ENCODE data around the gene ABLIM3. TPM values are rescaled to one million over a fixed set of nuclear protein-coding genes. Genes with fewer than 3 reads are reported as not detected.

Gene ABLIM3
- total RNA-seq, 1 experiment from 2014 or later: not detected

DNA sequence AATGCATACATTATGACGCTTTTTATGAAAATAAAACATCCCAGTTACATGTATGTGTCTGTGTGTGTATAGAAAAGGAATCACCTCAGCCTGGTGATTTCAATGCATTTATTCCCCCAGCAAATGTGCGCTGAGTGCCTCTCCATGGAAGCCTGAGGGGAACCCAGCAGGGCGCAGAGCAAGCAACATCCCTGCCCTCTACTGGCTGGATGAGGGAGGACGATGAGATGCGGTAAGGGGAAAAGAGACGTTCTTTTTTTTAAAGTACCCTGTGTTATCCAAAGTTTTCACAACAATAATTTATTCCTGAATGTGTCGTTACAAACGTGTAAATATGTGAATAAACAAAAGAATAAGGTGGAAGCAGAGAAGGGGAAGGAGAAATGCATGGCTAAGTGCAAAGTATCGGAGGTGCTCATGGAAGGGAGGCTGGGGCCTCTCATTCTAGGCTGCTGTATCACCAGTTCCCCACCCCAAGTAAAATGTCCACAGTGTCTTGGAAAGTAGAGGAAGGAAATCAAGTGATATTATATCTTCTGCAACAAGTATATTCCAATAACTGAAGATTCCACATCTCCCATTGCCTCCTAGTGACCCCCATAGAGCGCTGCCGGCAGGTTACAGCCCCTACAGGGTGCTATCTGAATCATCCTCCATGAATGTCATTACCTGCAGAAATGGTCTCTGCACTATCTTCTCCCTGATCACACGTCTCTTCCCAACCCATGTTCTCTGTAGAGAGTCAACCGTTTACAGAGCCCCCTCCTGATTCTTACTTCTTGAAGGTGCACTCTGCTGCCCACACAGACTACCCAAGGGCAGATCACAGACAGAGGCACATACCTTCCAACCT, 13.0 kb upstream of the ABLIM3 start:
- Histone ChIP-seq H3K36me3 (ENCODE audit: insufficient read depth, low read length) (no peaks in the 10 kb centered on the region), H2AFZ (ENCODE audit: low read length) (no peak overlapping the region), H3K9me2 (replicated peaks; ENCODE audit: insufficient read depth, low read length) (no peaks in the 10 kb centered on the region), H3K27ac (ENCODE audit: low read length) (no peak overlapping the region), H3K9me3 (ENCODE audit: low read length) (no peaks in the 10 kb centered on the region), H4K20me1 (ENCODE audit: insufficient read depth, low read depth, low read length) (no peaks in the 10 kb centered on the region), H3K9ac (ENCODE audit: low read length) (no peak overlapping the region), H3K4me2 (ENCODE audit: low read depth, low read length, poor library complexity, severe bottlenecking) (no peak overlapping the region), H3K4me3 (ENCODE audit: low read length) (no peak overlapping the region), H3K27me3 (ENCODE audit: low read length) (no peaks in the 10 kb centered on the region), H3K4me1 (ENCODE audit: low read length) (peaks cover 3% of the 10 kb centered on the region), H3K79me2 (ENCODE audit: low read length) (no peaks in the 10 kb centered on the region)
- peak; percentile 77 for DNase-seq

DNA sequence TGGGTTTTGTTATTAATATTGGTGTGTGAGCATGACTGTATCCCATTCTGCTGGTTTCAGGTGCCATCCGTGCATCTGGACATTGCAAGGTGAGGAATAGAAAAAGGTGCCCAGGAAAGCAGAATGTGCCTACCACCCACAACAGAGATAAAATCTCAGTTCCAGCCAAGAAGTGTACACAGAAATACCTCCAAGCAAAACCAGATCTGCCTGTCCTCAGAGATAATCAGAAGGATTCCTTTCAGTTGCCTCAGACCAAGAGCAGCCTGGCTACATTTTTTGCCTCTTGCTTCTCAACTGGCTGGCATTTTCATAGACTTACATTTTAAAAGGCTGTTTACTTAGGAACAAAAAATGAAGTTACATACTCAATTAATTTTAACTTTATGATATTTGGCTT, 12.1 kb upstream of the ABLIM3 start:
- H3K9me3 ChIP-seq (ENCODE audit: low read length): no peaks in the 10 kb centered on the region
- no peak overlapping the region for H3K4me3 ChIP-seq (ENCODE audit: low read length)
- H3K9ac ChIP-seq (ENCODE audit: low read length): no peak overlapping the region
- no peaks in the 10 kb centered on the region for H4K20me1 ChIP-seq (ENCODE audit: insufficient read depth, low read depth, low read length)
- no peak for DNase-seq
- H3K9me2 ChIP-seq (replicated peaks; ENCODE audit: insufficient read depth, low read length): no peaks in the 10 kb centered on the region
- no peak overlapping the region for H2AFZ ChIP-seq (ENCODE audit: low read length)
- no peaks in the 10 kb centered on the region for H3K79me2 ChIP-seq (ENCODE audit: low read length)
- H3K36me3 ChIP-seq (ENCODE audit: insufficient read depth, low read length): no peaks in the 10 kb centered on the region
- H3K27ac ChIP-seq (ENCODE audit: low read length): no peak overlapping the region
- peaks cover 10% of the 10 kb centered on the region for H3K4me1 ChIP-seq (ENCODE audit: low read length)
- H3K4me2 ChIP-seq (ENCODE audit: low read depth, low read length, poor library complexity, severe bottlenecking): no peak overlapping the region
- no peaks in the 10 kb centered on the region for H3K27me3 ChIP-seq (ENCODE audit: low read length)

DNA sequence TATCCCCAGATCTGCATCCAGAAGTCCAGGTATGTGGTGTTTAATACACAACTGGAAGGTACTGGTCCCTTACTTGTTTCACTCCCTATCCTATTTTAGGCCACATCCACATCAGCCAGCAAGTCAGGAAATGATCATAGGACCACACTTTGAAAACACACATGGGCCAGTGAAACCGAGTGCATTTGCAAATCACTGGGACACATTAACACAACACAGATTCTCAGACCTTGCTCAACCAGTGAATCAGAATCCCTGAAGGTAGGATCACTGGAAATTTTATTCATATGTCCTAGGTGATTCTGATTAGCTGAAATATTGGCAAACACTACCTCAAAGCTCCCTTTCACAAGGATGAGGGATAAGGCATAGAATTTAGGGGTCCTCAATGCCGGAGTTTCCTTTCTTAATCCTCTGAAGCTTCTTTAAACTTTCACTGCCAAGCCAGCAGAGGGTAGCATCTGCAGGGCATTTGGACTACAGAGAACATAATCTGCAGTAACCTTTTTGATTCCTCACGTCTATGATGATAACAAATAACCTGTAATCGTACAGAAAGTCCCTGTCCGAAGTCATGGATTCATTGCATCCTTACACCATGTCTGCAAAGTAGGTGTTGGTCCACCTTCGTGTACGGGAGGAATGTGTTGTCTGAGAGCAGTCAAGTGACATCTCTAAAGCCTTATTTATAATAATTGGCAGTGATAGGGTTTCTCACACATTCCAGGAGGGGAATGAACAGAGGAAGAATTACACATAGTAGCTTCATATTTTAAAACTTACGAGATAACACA, 11.0 kb upstream of the ABLIM3 start:
- H3K4me2 ChIP-seq (ENCODE audit: low read depth, low read length, poor library complexity, severe bottlenecking): no peak overlapping the region
- peak; percentile 54 for DNase-seq
- no peaks in the 10 kb centered on the region for H3K27me3 ChIP-seq (ENCODE audit: low read length)
- no peak overlapping the region for H3K4me3 ChIP-seq (ENCODE audit: low read length)
- no peak overlapping the region for H3K27ac ChIP-seq (ENCODE audit: low read length)
- peaks cover 10% of the 10 kb centered on the region for H3K4me1 ChIP-seq (ENCODE audit: low read length)
- H3K36me3 ChIP-seq (ENCODE audit: insufficient read depth, low read length): no peaks in the 10 kb centered on the region
- H2AFZ ChIP-seq (ENCODE audit: low read length): no peak overlapping the region
- H4K20me1 ChIP-seq (ENCODE audit: insufficient read depth, low read depth, low read length): no peaks in the 10 kb centered on the region
- H3K9me2 ChIP-seq (replicated peaks; ENCODE audit: insufficient read depth, low read length): no peaks in the 10 kb centered on the region
- H3K9ac ChIP-seq (ENCODE audit: low read length): no peak overlapping the region
- H3K79me2 ChIP-seq (ENCODE audit: low read length): no peaks in the 10 kb centered on the region
- H3K9me3 ChIP-seq (ENCODE audit: low read length): no peaks in the 10 kb centered on the region

DNA sequence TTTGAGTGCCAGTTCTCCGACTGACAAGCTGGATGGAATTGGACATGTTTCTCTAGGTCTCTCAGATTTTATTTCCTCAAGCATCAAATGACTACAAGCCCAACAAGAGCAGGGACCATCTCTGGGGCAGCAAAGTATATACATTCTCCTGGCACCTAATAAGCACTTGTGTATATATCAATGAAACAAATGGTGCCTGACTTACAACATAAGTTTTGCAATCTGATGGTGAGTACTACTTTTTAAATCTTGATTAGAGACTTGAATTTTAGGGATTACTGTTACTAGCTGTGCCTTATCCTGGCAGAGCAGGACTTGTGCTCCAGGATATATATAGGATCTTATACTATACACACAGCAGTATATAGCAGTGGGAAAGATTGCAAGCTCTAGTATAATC, 8.8 kb upstream of the ABLIM3 start:
- H3K36me3 ChIP-seq (ENCODE audit: insufficient read depth, low read length): no peaks in the 10 kb centered on the region
- H3K4me3 ChIP-seq (ENCODE audit: low read length): no peak overlapping the region
- no peak for DNase-seq
- no peaks in the 10 kb centered on the region for H3K9me3 ChIP-seq (ENCODE audit: low read length)
- no peak overlapping the region for H3K27ac ChIP-seq (ENCODE audit: low read length)
- no peaks in the 10 kb centered on the region for H4K20me1 ChIP-seq (ENCODE audit: insufficient read depth, low read depth, low read length)
- peaks cover 10% of the 10 kb centered on the region for H3K4me1 ChIP-seq (ENCODE audit: low read length)
- H3K79me2 ChIP-seq (ENCODE audit: low read length): no peaks in the 10 kb centered on the region
- H3K9ac ChIP-seq (ENCODE audit: low read length): no peak overlapping the region
- no peaks in the 10 kb centered on the region; the same call in 1 of the 2 replicates for H3K27me3 ChIP-seq (ENCODE audit: low read length)
- H3K9me2 ChIP-seq (replicated peaks; ENCODE audit: insufficient read depth, low read length): no peaks in the 10 kb centered on the region
- H3K4me2 ChIP-seq (ENCODE audit: low read depth, low read length, poor library complexity, severe bottlenecking): no peak overlapping the region
- no peak overlapping the region for H2AFZ ChIP-seq (ENCODE audit: low read length)

DNA sequence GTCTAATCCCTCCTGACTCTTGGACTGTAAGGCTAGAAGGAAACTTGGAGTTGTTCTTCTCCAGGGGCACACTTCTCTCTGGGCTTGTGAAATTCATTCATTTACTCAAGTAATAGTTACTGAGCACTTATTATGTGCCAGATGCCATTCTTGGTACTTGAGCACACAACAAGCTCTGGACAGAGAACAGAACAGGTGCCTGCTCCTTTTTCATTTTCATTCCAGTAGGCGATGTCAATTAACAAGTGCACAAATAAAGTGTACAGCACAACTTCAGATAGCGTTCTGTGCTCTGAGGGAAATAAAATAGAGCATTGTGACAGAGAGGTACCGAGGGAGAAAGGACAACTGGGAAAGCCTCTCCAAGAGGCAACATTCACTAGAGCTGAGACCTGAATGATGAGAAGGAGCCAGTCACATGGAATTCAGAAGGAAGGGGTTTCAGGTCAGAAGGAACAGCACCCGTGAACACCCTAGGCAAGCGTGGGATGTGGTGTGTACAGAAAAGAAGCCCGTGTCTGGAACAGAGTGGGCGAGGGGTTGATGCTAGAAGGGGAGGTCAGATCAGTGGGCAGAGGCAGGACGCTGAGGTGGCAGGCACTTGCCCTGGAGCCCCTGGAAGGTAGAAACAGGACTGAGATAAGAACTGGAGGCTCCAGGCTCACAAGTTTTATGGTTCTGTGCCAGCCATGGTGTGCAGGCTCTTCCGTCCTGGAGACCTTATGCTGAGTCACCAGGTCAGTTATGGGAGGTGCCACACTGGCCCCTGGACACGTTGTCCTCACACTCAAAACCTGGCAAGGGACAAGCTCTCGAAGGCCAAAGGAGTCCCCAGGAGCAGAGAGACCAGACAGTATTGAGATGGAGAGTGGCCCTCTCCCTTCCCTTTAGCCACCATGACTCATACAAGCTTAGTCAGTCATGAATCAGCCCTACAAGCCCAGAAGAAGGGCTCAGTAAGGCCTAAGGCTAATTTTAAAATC, 7.2 kb upstream of the ABLIM3 start:
- Histone ChIP-seq H3K4me3 (ENCODE audit: low read length) (no peak overlapping the region), H2AFZ (ENCODE audit: low read length) (no peak overlapping the region)

DNA sequence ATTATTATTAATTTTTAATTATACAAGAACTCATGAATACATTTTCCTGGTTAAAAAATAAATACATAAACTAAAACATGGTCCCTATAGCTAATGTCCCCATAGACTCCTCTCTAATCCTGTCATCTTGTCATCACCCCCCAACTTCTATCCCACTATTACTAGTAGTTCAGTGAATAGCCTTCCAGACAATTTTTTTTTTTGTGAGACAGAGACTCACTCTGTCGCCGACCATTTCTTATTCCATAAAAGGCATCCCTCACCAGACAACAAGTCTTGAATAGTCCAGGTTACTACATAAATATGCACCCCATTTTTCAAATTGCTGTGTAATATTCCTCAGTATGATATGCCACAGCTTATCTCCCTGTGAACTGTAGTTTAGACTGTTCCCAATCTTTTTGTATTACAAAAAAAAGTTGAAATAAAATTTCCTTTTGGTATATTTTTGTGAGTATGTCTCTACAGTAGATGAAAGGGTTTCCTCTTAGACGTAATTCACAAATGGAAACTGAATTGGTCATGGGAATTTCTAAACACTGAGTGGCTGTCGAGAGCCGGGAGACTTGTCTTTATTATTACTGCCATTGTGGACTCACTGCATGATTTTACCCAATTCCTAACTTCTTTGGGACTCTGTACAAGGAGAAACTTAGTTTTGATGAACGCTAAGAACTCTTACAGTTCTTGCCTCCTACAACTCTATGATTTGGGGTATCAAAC, 6.4 kb upstream of the ABLIM3 start:
- no peaks in the 10 kb centered on the region for H3K9me2 ChIP-seq (replicated peaks; ENCODE audit: insufficient read depth, low read length)
- DNase-seq: no peak
- no peaks in the 10 kb centered on the region; the same call in 1 of the 2 replicates for H3K27me3 ChIP-seq (ENCODE audit: low read length)
- H3K4me3 ChIP-seq (ENCODE audit: low read length): no peak overlapping the region
- no peaks in the 10 kb centered on the region for H3K36me3 ChIP-seq (ENCODE audit: insufficient read depth, low read length)
- H3K9ac ChIP-seq (ENCODE audit: low read length): no peak overlapping the region
- H3K4me1 ChIP-seq (ENCODE audit: low read length): peaks cover 10% of the 10 kb centered on the region
- no peaks in the 10 kb centered on the region for H4K20me1 ChIP-seq (ENCODE audit: insufficient read depth, low read depth, low read length)
- H3K27ac ChIP-seq (ENCODE audit: low read length): no peak overlapping the region
- H3K9me3 ChIP-seq (ENCODE audit: low read length): no peaks in the 10 kb centered on the region
- no peaks in the 10 kb centered on the region for H3K79me2 ChIP-seq (ENCODE audit: low read length)
- no peak overlapping the region for H2AFZ ChIP-seq (ENCODE audit: low read length)
- no peak overlapping the region for H3K4me2 ChIP-seq (ENCODE audit: low read depth, low read length, poor library complexity, severe bottlenecking)

More for the DNA sequence above, 7.2 kb upstream of the ABLIM3 start:
- no peaks in the 10 kb centered on the region for H3K9me2 ChIP-seq (replicated peaks; ENCODE audit: insufficient read depth, low read length)
- no peak overlapping the region for H3K9ac ChIP-seq (ENCODE audit: low read length)
- no peaks in the 10 kb centered on the region for H3K9me3 ChIP-seq (ENCODE audit: low read length)
- H4K20me1 ChIP-seq (ENCODE audit: insufficient read depth, low read depth, low read length): no peaks in the 10 kb centered on the region
- DNase-seq: no peak
- no peaks in the 10 kb centered on the region for H3K36me3 ChIP-seq (ENCODE audit: insufficient read depth, low read length)
- H3K79me2 ChIP-seq (ENCODE audit: low read length): no peaks in the 10 kb centered on the region
- H3K4me1 ChIP-seq (ENCODE audit: low read length): peaks cover 10% of the 10 kb centered on the region
- no peak overlapping the region for H3K27ac ChIP-seq (ENCODE audit: low read length)
- H3K4me2 ChIP-seq (ENCODE audit: low read depth, low read length, poor library complexity, severe bottlenecking): peak overlapping the region; percentile 13
- H3K27me3 ChIP-seq (ENCODE audit: low read length): no peaks in the 10 kb centered on the region; the same call in 1 of the 2 replicates

DNA sequence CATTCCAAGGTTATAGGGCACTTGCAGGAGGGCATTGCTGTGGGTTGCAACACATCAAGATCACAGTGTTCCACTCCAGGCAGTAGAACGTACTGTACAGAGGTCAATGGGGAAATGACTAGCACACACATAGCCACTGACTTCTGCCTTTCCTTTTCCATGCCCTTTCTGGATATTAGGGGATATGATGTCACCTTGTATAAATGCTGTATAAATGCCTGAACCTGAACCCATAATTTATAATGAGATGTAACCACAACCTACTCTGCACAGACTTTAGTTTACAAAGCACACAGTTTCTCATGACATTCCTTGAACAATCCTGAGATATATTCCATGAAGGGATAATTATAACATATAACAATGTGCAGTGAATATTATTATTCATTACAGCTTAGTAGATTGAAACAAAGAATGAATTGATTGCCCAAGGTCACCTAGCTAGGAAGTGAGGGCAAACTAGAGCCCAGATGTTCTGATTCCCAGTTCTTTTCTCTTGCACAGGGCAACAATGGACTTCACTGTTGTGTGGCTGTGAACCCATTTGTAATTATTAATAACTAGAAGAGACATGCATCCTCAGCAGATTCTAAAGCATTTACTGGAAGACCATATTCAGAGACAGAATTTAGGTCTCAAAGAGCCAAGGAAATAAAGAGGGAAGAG, 5.6 kb upstream of the ABLIM3 start:
- Histone ChIP-seq H3K4me3 (ENCODE audit: low read length) (no peak overlapping the region), H3K9ac (ENCODE audit: low read length) (no peak overlapping the region), H3K27ac (ENCODE audit: low read length) (no peak overlapping the region), H2AFZ (ENCODE audit: low read length) (no peak overlapping the region), H3K4me1 (ENCODE audit: low read length) (peaks cover 10% of the 10 kb centered on the region), H3K9me2 (replicated peaks; ENCODE audit: insufficient read depth, low read length) (no peaks in the 10 kb centered on the region), H3K4me2 (ENCODE audit: low read depth, low read length, poor library complexity, severe bottlenecking) (no peak overlapping the region), H3K36me3 (ENCODE audit: insufficient read depth, low read length) (no peaks in the 10 kb centered on the region), H3K79me2 (ENCODE audit: low read length) (no peaks in the 10 kb centered on the region), H4K20me1 (ENCODE audit: insufficient read depth, low read depth, low read length) (no peaks in the 10 kb centered on the region), H3K9me3 (ENCODE audit: low read length) (no peaks in the 10 kb centered on the region), H3K27me3 (ENCODE audit: low read length) (no peaks in the 10 kb centered on the region; the same call in 1 of the 2 replicates)
- DNase-seq: no peak
